Activated naive CD8-positive, alpha-beta T cell treated with anti-CD3 and anti-CD28 coated beads, Interleukin-2, amount 50 U/mL, for 24 hours (primary cell): Measurements from ENCODE around the gene LPCAT2.

Experiments
- ATAC-seq: fragments of 150-1000 bp; cut with Tn5 transposase; one replicate; pipeline ENCODE4 v1.10.0; 2021
- DNase-seq: peaks from one replicate; pipeline ENCODE4 v3.0.0; 2021
- H3K27ac Mint-ChIP-seq: one replicate; pipeline ENCODE4 v1.8.0; 2021; ENCODE audit warnings: mild to moderate bottlenecking, mixed read lengths
- H3K27me3 Mint-ChIP-seq: one replicate; pipeline ENCODE4 v1.8.0; 2021; ENCODE audit warnings: mixed read lengths
- H3K36me3 Mint-ChIP-seq: one replicate; pipeline ENCODE4 v1.8.0; 2021; ENCODE audit warnings: low read depth, mixed read lengths
- H3K4me1 Mint-ChIP-seq: one replicate; pipeline ENCODE4 v1.8.0; 2021; ENCODE audit warnings: mixed read lengths
- H3K4me3 Mint-ChIP-seq: one replicate; pipeline ENCODE4 v1.8.0; 2021; ENCODE audit warnings: mild to moderate bottlenecking, moderate library complexity, mixed read lengths
- H3K9me3 Mint-ChIP-seq: one replicate; pipeline ENCODE4 v1.8.0; 2021; ENCODE audit warnings: mixed read lengths

LPCAT2 gene

GRCh38 chr16:55506083-55506482 is 2.8 kb upstream of the LPCAT2 start:
- no peak overlapping the region for H3K4me3 Mint-ChIP-seq
- no peaks in the 10 kb centered on the region for H3K36me3 Mint-ChIP-seq
- H3K27me3 Mint-ChIP-seq = peaks cover 27% of the 10 kb centered on the region
- H3K27ac Mint-ChIP-seq = no peak overlapping the region
- H3K4me1 Mint-ChIP-seq = peaks cover 6% of the 10 kb centered on the region
- H3K9me3 Mint-ChIP-seq = no peaks in the 10 kb centered on the region
- DNase-seq (no peak), ATAC-seq (no peak)

- ATAC-seq (no peak), DNase-seq (no peak)
- H3K36me3 Mint-ChIP-seq = no peaks in the 10 kb centered on the region
- peaks cover 6% of the 10 kb centered on the region for H3K4me1 Mint-ChIP-seq
- H3K4me3 Mint-ChIP-seq = no peak overlapping the region
- H3K9me3 Mint-ChIP-seq = no peaks in the 10 kb centered on the region
- no peak overlapping the region for H3K27ac Mint-ChIP-seq
- peaks cover 27% of the 10 kb centered on the region for H3K27me3 Mint-ChIP-seq
Observed at GRCh38 chr16:55506708-55507107, 2.2 kb upstream of the LPCAT2 start.

- DNase-seq (no peak), ATAC-seq (no peak)
- peaks cover 5% of the 10 kb centered on the region for H3K9me3 Mint-ChIP-seq
- peaks cover 27% of the 10 kb centered on the region for H3K27me3 Mint-ChIP-seq
- peaks cover 6% of the 10 kb centered on the region for H3K4me1 Mint-ChIP-seq
- H3K27ac Mint-ChIP-seq = no peak overlapping the region
- peak overlapping the region; percentile 63 for H3K4me3 Mint-ChIP-seq
- no peaks in the 10 kb centered on the region for H3K36me3 Mint-ChIP-seq
Observed at GRCh38 chr16:55508271-55508921, 476 bp upstream of the LPCAT2 start.

GRCh38 chr16:55510185-55510805 is 1.4 kb downstream of the LPCAT2 start:
- Mint-ChIP-seq H3K36me3 (no peaks in the 10 kb centered on the region), H3K9me3 (peaks cover 5% of the 10 kb centered on the region), H3K4me3 (no peak overlapping the region), H3K27ac (no peak overlapping the region), H3K27me3 (peaks cover 27% of the 10 kb centered on the region), H3K4me1 (peaks cover 6% of the 10 kb centered on the region)
- no peak for ATAC-seq
- DNase-seq = no peak

- ATAC-seq (no peak), DNase-seq (no peak)
- peaks cover 5% of the 10 kb centered on the region for H3K9me3 Mint-ChIP-seq
- peaks cover 24% of the 10 kb centered on the region for H3K27me3 Mint-ChIP-seq
- no peak overlapping the region for H3K27ac Mint-ChIP-seq
- H3K36me3 Mint-ChIP-seq = no peaks in the 10 kb centered on the region
- H3K4me1 Mint-ChIP-seq = peaks cover 6% of the 10 kb centered on the region
- H3K4me3 Mint-ChIP-seq = no peak overlapping the region
Observed at GRCh38 chr16:55512941-55513340, 4.1 kb downstream of the LPCAT2 start.

- Mint-ChIP-seq H3K9me3 (peaks cover 5% of the 10 kb centered on the region), H3K27me3 (peaks cover 18% of the 10 kb centered on the region), H3K4me1 (peaks cover 6% of the 10 kb centered on the region), H3K4me3 (no peak overlapping the region), H3K27ac (no peak overlapping the region), H3K36me3 (no peaks in the 10 kb centered on the region)
- no peak for DNase-seq
- no peak for ATAC-seq
Observed at GRCh38 chr16:55513616-55514015, 4.7 kb downstream of the LPCAT2 start.

- ATAC-seq (no peak), DNase-seq (no peak)
- H3K9me3 Mint-ChIP-seq = peaks cover 5% of the 10 kb centered on the region
- H3K27me3 Mint-ChIP-seq = peaks cover 5% of the 10 kb centered on the region
- H3K27ac Mint-ChIP-seq = no peak overlapping the region
- no peaks in the 10 kb centered on the region for H3K36me3 Mint-ChIP-seq
- no peak overlapping the region for H3K4me3 Mint-ChIP-seq
- no peaks in the 10 kb centered on the region for H3K4me1 Mint-ChIP-seq
Observed at GRCh38 chr16:55515111-55515510, 6.2 kb downstream of the LPCAT2 start.

- H3K27me3 Mint-ChIP-seq = peaks cover 2% of the 10 kb centered on the region
- DNase-seq (no peak), ATAC-seq (no peak)
- H3K4me1 Mint-ChIP-seq = no peaks in the 10 kb centered on the region
- no peak overlapping the region for H3K4me3 Mint-ChIP-seq
- H3K27ac Mint-ChIP-seq = no peak overlapping the region
- H3K9me3 Mint-ChIP-seq = peaks cover 7% of the 10 kb centered on the region
- no peaks in the 10 kb centered on the region for H3K36me3 Mint-ChIP-seq
Observed at GRCh38 chr16:55521792-55522191, 12.9 kb downstream of the LPCAT2 start.

GRCh38 chr16:55526441-55526840 is 17.6 kb downstream of the LPCAT2 start:
- Mint-ChIP-seq H3K9me3 (peaks cover 7% of the 10 kb centered on the region), H3K4me3 (no peak overlapping the region), H3K27ac (no peak overlapping the region), H3K36me3 (no peaks in the 10 kb centered on the region), H3K4me1 (no peaks in the 10 kb centered on the region), H3K27me3 (no peaks in the 10 kb centered on the region)
- DNase-seq = no peak
- ATAC-seq = no peak

- no peak for DNase-seq
Observed at GRCh38 chr16:55527885-55528284, 19.0 kb downstream of the LPCAT2 start.

GRCh38 chr16:55529018-55529417 is 20.1 kb downstream of the LPCAT2 start:
- no peak overlapping the region for H3K27ac Mint-ChIP-seq
- H3K9me3 Mint-ChIP-seq = no peaks in the 10 kb centered on the region
- no peaks in the 10 kb centered on the region for H3K36me3 Mint-ChIP-seq
- no peak for ATAC-seq
- no peak for DNase-seq
- no peak overlapping the region for H3K4me3 Mint-ChIP-seq
- H3K4me1 Mint-ChIP-seq = no peaks in the 10 kb centered on the region
- H3K27me3 Mint-ChIP-seq = no peaks in the 10 kb centered on the region

More at GRCh38 chr16:55527885-55528284, 19.0 kb downstream of the LPCAT2 start:
- no peaks in the 10 kb centered on the region for H3K4me1 Mint-ChIP-seq
- H3K27me3 Mint-ChIP-seq = no peaks in the 10 kb centered on the region
- no peak overlapping the region for H3K4me3 Mint-ChIP-seq
- no peaks in the 10 kb centered on the region for H3K9me3 Mint-ChIP-seq
- H3K36me3 Mint-ChIP-seq = no peaks in the 10 kb centered on the region
- no peak for ATAC-seq
- H3K27ac Mint-ChIP-seq = no peak overlapping the region

- Mint-ChIP-seq H3K36me3 (no peaks in the 10 kb centered on the region), H3K27ac (no peak overlapping the region), H3K4me3 (no peak overlapping the region), H3K9me3 (no peaks in the 10 kb centered on the region), H3K4me1 (no peaks in the 10 kb centered on the region), H3K27me3 (no peaks in the 10 kb centered on the region)
- ATAC-seq (no peak), DNase-seq (no peak)
Observed at GRCh38 chr16:55530316-55530856, 21.5 kb downstream of the LPCAT2 start.

- H3K9me3 Mint-ChIP-seq = no peaks in the 10 kb centered on the region
- DNase-seq = no peak
- H3K27ac Mint-ChIP-seq = no peak overlapping the region
- no peaks in the 10 kb centered on the region for H3K36me3 Mint-ChIP-seq
- H3K4me3 Mint-ChIP-seq = no peak overlapping the region
- no peaks in the 10 kb centered on the region for H3K27me3 Mint-ChIP-seq
- no peak for ATAC-seq
- H3K4me1 Mint-ChIP-seq = no peaks in the 10 kb centered on the region
Observed at GRCh38 chr16:55532227-55532626, 23.4 kb downstream of the LPCAT2 start.

GRCh38 chr16:55534756-55535155 is 25.9 kb downstream of the LPCAT2 start:
- Mint-ChIP-seq H3K27ac (no peak overlapping the region), H3K36me3 (no peaks in the 10 kb centered on the region)
- no peak for DNase-seq

GRCh38 chr16:55539049-55539448 is 30.2 kb downstream of the LPCAT2 start:
- H3K9me3 Mint-ChIP-seq = no peaks in the 10 kb centered on the region
- DNase-seq = no peak
- no peak overlapping the region for H3K4me3 Mint-ChIP-seq
- ATAC-seq = no peak
- H3K27me3 Mint-ChIP-seq = no peaks in the 10 kb centered on the region
- no peaks in the 10 kb centered on the region for H3K36me3 Mint-ChIP-seq
- no peaks in the 10 kb centered on the region for H3K4me1 Mint-ChIP-seq
- no peak overlapping the region for H3K27ac Mint-ChIP-seq

More at GRCh38 chr16:55534756-55535155, 25.9 kb downstream of the LPCAT2 start:
- no peaks in the 10 kb centered on the region for H3K27me3 Mint-ChIP-seq
- no peak for ATAC-seq
- no peak overlapping the region for H3K4me3 Mint-ChIP-seq
- H3K9me3 Mint-ChIP-seq = no peaks in the 10 kb centered on the region
- H3K4me1 Mint-ChIP-seq = no peaks in the 10 kb centered on the region
